NB4 (cell line): ENCODE measurements around the gene ZFYVE27.

ENCODE experiments used
- MYC ChIP-seq: IDR thresholded peaks from 2 replicates; pipeline ENCODE4 v1.6.1; 2011; ENCODE audit warnings: low read depth, low read length
- POLR2A ChIP-seq: IDR thresholded peaks from 2 replicates; pipeline ENCODE4 v1.6.1; 2011; ENCODE audit warnings: mild to moderate bottlenecking; ENCODE audit not compliant: insufficient read length; ENCODE audit errors: extremely low read depth
- TF ChIP-seq, protein P1 (sequence below): IDR thresholded peaks from one replicate; pipeline ENCODE4 v1.5.1; 2012; ENCODE audit warnings: low read depth, low read length

DNA sequence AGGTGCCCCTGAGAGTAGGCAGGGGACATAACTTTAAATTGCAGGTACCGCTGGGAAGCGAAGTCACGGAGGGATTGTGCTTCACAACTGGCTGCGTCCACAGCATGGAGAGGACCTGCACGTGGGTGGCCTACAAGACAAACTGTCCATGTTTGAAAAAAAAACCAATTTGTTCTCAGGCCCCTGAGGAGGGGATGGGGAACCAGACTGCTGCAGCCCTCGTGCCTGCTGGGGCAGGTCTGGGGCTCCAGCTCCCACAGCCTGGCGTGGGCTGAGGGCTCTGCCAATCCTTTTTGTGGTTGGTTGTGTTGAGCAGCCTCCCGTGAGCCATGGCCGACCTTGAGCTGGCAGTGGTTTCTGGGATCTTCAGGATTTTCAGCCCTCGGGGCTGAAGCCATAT lies 25.1 kb downstream of the ZFYVE27 start:
- TF ChIP-seq, protein P1, sequence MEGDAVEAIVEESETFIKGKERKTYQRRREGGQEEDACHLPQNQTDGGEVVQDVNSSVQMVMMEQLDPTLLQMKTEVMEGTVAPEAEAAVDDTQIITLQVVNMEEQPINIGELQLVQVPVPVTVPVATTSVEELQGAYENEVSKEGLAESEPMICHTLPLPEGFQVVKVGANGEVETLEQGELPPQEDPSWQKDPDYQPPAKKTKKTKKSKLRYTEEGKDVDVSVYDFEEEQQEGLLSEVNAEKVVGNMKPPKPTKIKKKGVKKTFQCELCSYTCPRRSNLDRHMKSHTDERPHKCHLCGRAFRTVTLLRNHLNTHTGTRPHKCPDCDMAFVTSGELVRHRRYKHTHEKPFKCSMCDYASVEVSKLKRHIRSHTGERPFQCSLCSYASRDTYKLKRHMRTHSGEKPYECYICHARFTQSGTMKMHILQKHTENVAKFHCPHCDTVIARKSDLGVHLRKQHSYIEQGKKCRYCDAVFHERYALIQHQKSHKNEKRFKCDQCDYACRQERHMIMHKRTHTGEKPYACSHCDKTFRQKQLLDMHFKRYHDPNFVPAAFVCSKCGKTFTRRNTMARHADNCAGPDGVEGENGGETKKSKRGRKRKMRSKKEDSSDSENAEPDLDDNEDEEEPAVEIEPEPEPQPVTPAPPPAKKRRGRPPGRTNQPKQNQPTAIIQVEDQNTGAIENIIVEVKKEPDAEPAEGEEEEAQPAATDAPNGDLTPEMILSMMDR, result no peak
- TF ChIP-seq POLR2A, result no peak
- no peak for TF ChIP-seq MYC
